ENCODE data around the gene KLHL22. TPM values are rescaled to one million over a fixed set of nuclear protein-coding genes. Genes with fewer than 3 reads are reported as not detected.

The KLHL22 gene
- total RNA-seq, 4 donors from 2014 or later, result 12.3 to 29.7 (median 18.3) TPM

- Histone ChIP-seq H3K36me3 (peaks cover 8% of the 10 kb centered on the region), H3K27me3 (peaks cover 59% of the 10 kb centered on the region), H3K4me1 (peaks cover 44% of the 10 kb centered on the region), H3K27ac (no peak overlapping the region), H3K4me3 (peak overlapping the region; percentile 43), H3K9me3 (no peaks in the 10 kb centered on the region)
- TF ChIP-seq EP300 (IDR thresholded peaks at IDR 0.05) (no peak), POLR2AphosphoS5 (IDR thresholded peaks at IDR 0.05) (no peak), CTCF (IDR thresholded peaks at IDR 0.05) (no peak), POLR2A (IDR thresholded peaks at IDR 0.05) (no peak)
- DNase-seq (ENCODE audit: low spot score in 2 of 2), result peak; percentile 59 to 77
- no CpG with 5 or more reads among the region's 50 CpGs for WGBS
These were observed 63.9 kb downstream of the KLHL22 start for GRCh38 chr22:20431511-20432192.

GRCh38 chr22:20430720-20431510, 64.7 kb downstream of the KLHL22 start:
- 26% methylated on average over 9 of the region's 94 CpGs for WGBS
- H3K9me3 ChIP-seq, result no peaks in the 10 kb centered on the region
- H3K4me3 ChIP-seq, result peak overlapping the region; percentile 43
- peaks cover 8% of the 10 kb centered on the region for H3K36me3 ChIP-seq
- H3K27ac ChIP-seq, result no peak overlapping the region
- TF ChIP-seq POLR2AphosphoS5 (IDR thresholded peaks at IDR 0.05), result no peak
- no peak for TF ChIP-seq POLR2A (IDR thresholded peaks at IDR 0.05)
- TF ChIP-seq CTCF (IDR thresholded peaks at IDR 0.05), result peak in 1 of 2 donors; percentile 35
- H3K27me3 ChIP-seq, result peaks cover 52% of the 10 kb centered on the region
- peaks cover 42% of the 10 kb centered on the region for H3K4me1 ChIP-seq
- DNase-seq (ENCODE audit: low spot score in 2 of 2), result peak; percentile 69 to 80

- Histone ChIP-seq H3K4me1 (peaks cover 45% of the 10 kb centered on the region), H3K4me3 (peak overlapping the region; percentile 43), H3K36me3 (peaks cover 8% of the 10 kb centered on the region), H3K27ac (no peak overlapping the region), H3K27me3 (peaks cover 51% of the 10 kb centered on the region), H3K9me3 (no peaks in the 10 kb centered on the region)
- TF ChIP-seq POLR2AphosphoS5 (IDR thresholded peaks at IDR 0.05), result no peak
- no peak for TF ChIP-seq POLR2A (IDR thresholded peaks at IDR 0.05)
- no peak for TF ChIP-seq EP300 (IDR thresholded peaks at IDR 0.05)
- TF ChIP-seq CTCF (IDR thresholded peaks at IDR 0.05), result no peak
- 11% methylated on average over 9 of the region's 37 CpGs for WGBS
- DNase-seq (ENCODE audit: low spot score in 2 of 2), result peak; percentile 55 to 78
These were observed 65.4 kb downstream of the KLHL22 start for GRCh38 chr22:20430101-20430719.

- TF ChIP-seq CTCF (IDR thresholded peaks at IDR 0.05), result no peak
- no peak for TF ChIP-seq POLR2AphosphoS5 (IDR thresholded peaks at IDR 0.05)
- TF ChIP-seq POLR2A (IDR thresholded peaks at IDR 0.05), result no peak
- no peak for TF ChIP-seq EP300 (IDR thresholded peaks at IDR 0.05)
- Histone ChIP-seq H3K4me3 (peak overlapping the region; percentile 43), H3K9me3 (no peaks in the 10 kb centered on the region), H3K27ac (no peak overlapping the region), H3K27me3 (peaks cover 50% of the 10 kb centered on the region), H3K4me1 (peaks cover 50% of the 10 kb centered on the region), H3K36me3 (peaks cover 8% of the 10 kb centered on the region)
- WGBS, result 54% methylated on average over 47 of the region's 75 CpGs
- DNase-seq (ENCODE audit: low spot score in 2 of 2), result peak; percentile 75 to 80
These were observed 66.1 kb downstream of the KLHL22 start for GRCh38 chr22:20429254-20430100.
